OCI-LY7 (cell line): ENCODE data around the gene CALR3. TPM values are rescaled to one million over a fixed set of nuclear protein-coding genes. Genes with fewer than 3 reads are reported as not detected.

Experiments used
- BruUV-seq: library from RNA; stranded (reverse); fragments of 400-500 nt; replicated peaks from 2 replicates; lab custom pipeline; 2021; lab: Mats Ljungman, UMichigan
- CTCF ChIA-PET: fragments of 300-600 bp; sonication (Branson Sonifier 250); formaldehyde crosslinking; loops from one replicate; lab custom pipeline; 2022; ENCODE audit warnings: antibody characterized with exemption; ENCODE audit not compliant: unreplicated experiment; lab: Charles Lee
- POLR2A ChIA-PET: fragments of 300-600 bp; sonication (Branson Sonifier 250); formaldehyde crosslinking; loops from one replicate; lab custom pipeline; 2022; ENCODE audit warnings: antibody characterized with exemption; lab: Charles Lee
- DNase-seq: peaks from one replicate; pipeline ENCODE4 v3.0.0-alpha.2; 2015; ENCODE audit warnings: low spot score
- H2AFZ ChIP-seq: fragments of 200-600 bp; sonication (generic), shearing (Covaris generic); 2 replicates; pipeline ENCODE4 v1.6.1; 2014; ENCODE audit warnings: mild to moderate bottlenecking, antibody characterized with exemption, low read length, moderate library complexity
- H3K27ac ChIP-seq: fragments of 200-600 bp; sonication (generic); 2 replicates; pipeline ENCODE4 v1.5.1; 2014; ENCODE audit warnings: mixed run types, low read depth, mild to moderate bottlenecking, moderate library complexity, low read length, inconsistent platforms; ENCODE audit not compliant: poor library complexity, severe bottlenecking
- H3K36me3 ChIP-seq: fragments of 200-600 bp; sonication (generic); 2 replicates; pipeline ENCODE4 v1.6.1; 2014; ENCODE audit warnings: mild to moderate bottlenecking, antibody characterized with exemption, low read length, moderate library complexity, mixed read lengths; ENCODE audit not compliant: insufficient read depth
- H3K4me1 ChIP-seq: fragments of 200-600 bp; sonication (generic); 2 replicates; pipeline ENCODE4 v1.5.1; 2014; ENCODE audit warnings: mild to moderate bottlenecking, low read length; ENCODE audit not compliant: insufficient read depth, poor library complexity, severe bottlenecking
- H3K4me2 ChIP-seq: fragments of 200-600 bp; sonication (generic); 2 replicates; pipeline ENCODE4 v1.6.1; 2014; ENCODE audit warnings: mild to moderate bottlenecking, low read length
- H3K4me3 ChIP-seq: fragments of 200-600 bp; sonication (generic); 2 replicates; pipeline ENCODE4 v1.5.1; 2014; ENCODE audit warnings: mild to moderate bottlenecking, low read depth, low read length; ENCODE audit not compliant: poor library complexity, severe bottlenecking
- H3K79me2 ChIP-seq: fragments of 200-600 bp; sonication (generic); 2 replicates; pipeline ENCODE4 v1.6.1; 2016; ENCODE audit warnings: low read depth, mild to moderate bottlenecking, low read length, moderate library complexity, mixed read lengths; ENCODE audit not compliant: insufficient read depth
- H3K9me2 ChIP-seq: fragments of 200-600 bp; sonication (generic); 2 replicates; pipeline ENCODE4 v1.6.1; 2016; ENCODE audit warnings: mild to moderate bottlenecking, low read length, mixed read lengths; ENCODE audit not compliant: insufficient read depth
- H3K9me3 ChIP-seq: fragments of 200-600 bp; sonication (generic); 2 replicates; pipeline ENCODE4 v1.6.1; 2014; ENCODE audit warnings: mild to moderate bottlenecking, mixed run types, low read length, mixed read lengths
- H4K20me1 ChIP-seq: fragments of 200-600 bp; sonication (generic); 2 replicates; pipeline ENCODE4 v1.6.1; 2014; ENCODE audit warnings: mild to moderate bottlenecking, antibody characterized with exemption, low read length, moderate library complexity, mixed read lengths; ENCODE audit not compliant: insufficient read depth
- EZH2phosphoT487 ChIP-seq: fragments of 200-600 bp; sonication (generic); IDR thresholded peaks from 2 replicates; pipeline ENCODE4 v1.6.1; 2018; ENCODE audit warnings: low read depth, borderline replicate concordance, mild to moderate bottlenecking, mixed run types, antibody characterized with exemption, low read length, moderate library complexity, mixed read lengths
- intact Hi-C: fragments of 100-400 bp; cut with micrococcal nuclease; formaldehyde crosslinking; loops from one replicate; pipeline ENCODE4 v1.10.0; 2022; ENCODE audit not compliant: unreplicated experiment
- total RNA-seq, 2 experiments: library from RNA; depleted of rRNA in 1 of 2; stranded (reverse); fragments of >200 nt in 1 of 2; shearing (Covaris generic) in 1 of 2; gene quantifications; 2 replicates each; pipeline ENCODE4 v1.2.3, GENCODE V29; 2014 to 2022
- TF ChIP-seq, protein P1 (sequence below): fragments of 200-600 bp; sonication (generic); conservative IDR thresholded peaks from 2 replicates; pipeline ENCODE4 v1.5.1; 2014; ENCODE audit warnings: mild to moderate bottlenecking, antibody characterized with exemption, low read length, moderate library complexity, mixed read lengths

Gene CALR3
- total RNA-seq, 2 experiments from 2014 or later: not detected

DNA sequence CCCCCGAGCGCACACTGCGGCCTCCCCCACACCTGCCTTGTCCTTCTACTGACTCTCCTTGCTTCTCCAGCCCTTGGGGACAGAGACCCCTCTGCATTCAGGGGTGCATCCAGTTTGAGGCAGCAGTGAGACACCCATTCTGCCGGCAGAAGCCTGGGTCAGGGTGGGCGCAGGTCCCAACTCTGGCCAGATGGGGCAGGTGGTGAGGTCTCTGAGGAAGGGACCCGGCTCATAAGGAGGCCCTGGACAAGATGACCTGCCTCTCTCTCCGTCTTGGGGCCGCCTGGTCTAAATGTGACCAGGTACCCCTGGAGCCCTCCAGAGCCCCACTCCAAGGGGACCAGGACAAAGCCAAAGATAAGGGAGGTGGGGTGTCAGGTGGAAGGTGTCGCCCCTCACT is 40.2 kb upstream of the CALR3 start:
- no peak overlapping the region for H3K4me2 ChIP-seq
- no peak overlapping the region for H2AFZ ChIP-seq
- peaks cover 6% of the 10 kb centered on the region for H3K4me1 ChIP-seq
- H4K20me1 ChIP-seq: peaks cover 4% of the 10 kb centered on the region; the same call in 1 of the 2 replicates
- BruUV-seq: no TSS peak
- intact Hi-C loops: no loop called here
- TF ChIP-seq, protein P1, sequence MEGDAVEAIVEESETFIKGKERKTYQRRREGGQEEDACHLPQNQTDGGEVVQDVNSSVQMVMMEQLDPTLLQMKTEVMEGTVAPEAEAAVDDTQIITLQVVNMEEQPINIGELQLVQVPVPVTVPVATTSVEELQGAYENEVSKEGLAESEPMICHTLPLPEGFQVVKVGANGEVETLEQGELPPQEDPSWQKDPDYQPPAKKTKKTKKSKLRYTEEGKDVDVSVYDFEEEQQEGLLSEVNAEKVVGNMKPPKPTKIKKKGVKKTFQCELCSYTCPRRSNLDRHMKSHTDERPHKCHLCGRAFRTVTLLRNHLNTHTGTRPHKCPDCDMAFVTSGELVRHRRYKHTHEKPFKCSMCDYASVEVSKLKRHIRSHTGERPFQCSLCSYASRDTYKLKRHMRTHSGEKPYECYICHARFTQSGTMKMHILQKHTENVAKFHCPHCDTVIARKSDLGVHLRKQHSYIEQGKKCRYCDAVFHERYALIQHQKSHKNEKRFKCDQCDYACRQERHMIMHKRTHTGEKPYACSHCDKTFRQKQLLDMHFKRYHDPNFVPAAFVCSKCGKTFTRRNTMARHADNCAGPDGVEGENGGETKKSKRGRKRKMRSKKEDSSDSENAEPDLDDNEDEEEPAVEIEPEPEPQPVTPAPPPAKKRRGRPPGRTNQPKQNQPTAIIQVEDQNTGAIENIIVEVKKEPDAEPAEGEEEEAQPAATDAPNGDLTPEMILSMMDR: no peak
- TF ChIP-seq EZH2phosphoT487: no peak
- CTCF ChIA-PET: no interaction called here
- DNase-seq: no peak
- POLR2A ChIA-PET: no interaction called here
- H3K9me3 ChIP-seq: no peaks in the 10 kb centered on the region
- no peak overlapping the region for H3K4me3 ChIP-seq
- no peak overlapping the region for H3K27ac ChIP-seq
- no peaks in the 10 kb centered on the region for H3K9me2 ChIP-seq
- H3K79me2 ChIP-seq: peaks cover 53% of the 10 kb centered on the region
- H3K36me3 ChIP-seq: peaks cover 99% of the 10 kb centered on the region

DNA sequence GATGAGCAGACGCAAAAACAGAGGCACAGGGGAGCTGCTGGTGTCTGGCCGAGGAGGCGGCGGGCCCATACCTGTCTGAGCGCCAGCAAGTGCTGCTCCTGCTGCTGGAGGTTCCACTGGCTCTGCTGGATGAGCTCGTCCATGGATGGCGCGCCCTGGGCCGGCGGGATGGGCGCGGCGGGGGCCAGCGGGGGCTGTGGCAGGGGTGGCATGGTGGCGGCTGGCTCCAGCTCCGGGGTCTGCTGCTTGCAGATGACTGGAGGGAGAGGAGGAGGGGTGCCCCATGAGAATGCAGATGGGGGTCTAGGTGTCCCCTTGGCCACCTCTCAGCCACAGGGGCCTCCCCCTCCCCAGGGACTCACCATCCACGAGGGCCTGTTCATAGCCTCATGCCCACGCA is 39.4 kb upstream of the CALR3 start:
- no peaks in the 10 kb centered on the region for H3K4me1 ChIP-seq
- no peak overlapping the region for H3K27ac ChIP-seq
- ChIA-PET CTCF (no interaction called here), POLR2A (no interaction called here)
- no peak overlapping the region for H3K4me2 ChIP-seq
- intact Hi-C loops: no loop called here
- no peak overlapping the region for H2AFZ ChIP-seq
- H3K36me3 ChIP-seq: peaks cover 99% of the 10 kb centered on the region
- H3K9me2 ChIP-seq: no peaks in the 10 kb centered on the region
- no peaks in the 10 kb centered on the region for H4K20me1 ChIP-seq
- H3K4me3 ChIP-seq: no peak overlapping the region
- H3K9me3 ChIP-seq: no peaks in the 10 kb centered on the region
- H3K79me2 ChIP-seq: peaks cover 45% of the 10 kb centered on the region
- BruUV-seq: no TSS peak
- no peak for DNase-seq
- no peak for TF ChIP-seq EZH2phosphoT487
- TF ChIP-seq, protein P1: no peak

DNA sequence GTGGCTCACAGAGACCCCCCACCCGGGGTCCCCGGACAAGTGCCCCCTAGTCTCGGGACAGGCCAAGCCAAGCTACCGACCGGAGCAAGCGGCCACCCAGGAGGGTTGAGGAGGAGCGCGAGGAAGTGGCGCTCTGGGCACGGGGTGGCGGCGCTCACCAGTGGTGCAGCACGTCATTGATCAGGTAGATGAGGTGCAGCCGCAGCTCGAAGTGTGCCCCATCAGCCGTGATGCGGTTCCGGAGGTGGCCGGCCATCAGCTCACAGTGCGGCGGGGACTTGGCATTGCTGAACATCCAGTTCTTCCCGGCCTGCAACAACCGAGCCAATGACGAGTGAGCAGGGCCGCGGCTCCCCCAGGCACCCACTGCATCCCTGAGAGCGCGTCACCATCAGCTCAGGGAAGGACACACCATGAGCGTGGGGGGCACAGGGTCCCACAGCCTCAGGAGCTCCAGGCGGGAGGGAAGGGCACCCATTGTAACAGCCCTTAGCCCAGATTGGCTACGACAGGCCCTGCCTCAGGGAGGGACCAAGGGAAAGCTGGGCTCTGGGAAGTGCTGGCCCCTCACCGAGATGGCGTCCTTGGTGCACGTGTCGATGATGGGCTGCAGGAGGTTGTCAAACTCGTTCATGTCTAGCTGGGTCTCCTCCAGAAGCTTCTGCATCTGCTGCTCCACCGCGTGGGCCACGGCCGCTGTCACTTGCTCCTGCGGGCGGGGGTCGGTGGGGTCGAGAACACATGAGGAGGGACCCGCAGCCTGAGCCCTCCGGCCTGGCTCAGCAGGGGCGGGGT is 36.7 kb upstream of the CALR3 start:
- ChIA-PET CTCF (no interaction called here), POLR2A (interaction anchor here (0.6 kb wide), 1 partner anchor 29 kb away, joined by 10 read pairs; no protein-coding TSS in a partner anchor)
- Histone ChIP-seq H3K27ac (no peak overlapping the region), H3K4me3 (no peak overlapping the region), H2AFZ (no peak overlapping the region), H4K20me1 (no peaks in the 10 kb centered on the region), H3K9me3 (no peaks in the 10 kb centered on the region), H3K79me2 (peaks cover 18% of the 10 kb centered on the region), H3K36me3 (peaks cover 100% of the 10 kb centered on the region), H3K4me2 (no peak overlapping the region), H3K4me1 (no peaks in the 10 kb centered on the region), H3K9me2 (no peaks in the 10 kb centered on the region)
- TF ChIP-seq, protein P1: no peak
- TF ChIP-seq EZH2phosphoT487: no peak
- no TSS peak for BruUV-seq
- intact Hi-C loops: no loop called here
- DNase-seq: no peak
